NCI-H1930 (cell line): ENCODE data around the gene GLMP.
A peak's percentile ranks its signal among the peaks of the same experiment; 100 is the strongest.
"Not testable (repeated sequence)": the region's sequence is repeated elsewhere in the genome, so short reads cannot be mapped to it uniquely, and the experiment has no call there.

Experiments
- DNase-seq, 2 experiments: peaks; one replicate each; lab custom pipeline; 2025; lab: John Stamatoyannopoulos, UW

Gene GLMP, protein sequence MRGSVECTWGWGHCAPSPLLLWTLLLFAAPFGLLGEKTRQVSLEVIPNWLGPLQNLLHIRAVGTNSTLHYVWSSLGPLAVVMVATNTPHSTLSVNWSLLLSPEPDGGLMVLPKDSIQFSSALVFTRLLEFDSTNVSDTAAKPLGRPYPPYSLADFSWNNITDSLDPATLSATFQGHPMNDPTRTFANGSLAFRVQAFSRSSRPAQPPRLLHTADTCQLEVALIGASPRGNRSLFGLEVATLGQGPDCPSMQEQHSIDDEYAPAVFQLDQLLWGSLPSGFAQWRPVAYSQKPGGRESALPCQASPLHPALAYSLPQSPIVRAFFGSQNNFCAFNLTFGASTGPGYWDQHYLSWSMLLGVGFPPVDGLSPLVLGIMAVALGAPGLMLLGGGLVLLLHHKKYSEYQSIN

DNA sequence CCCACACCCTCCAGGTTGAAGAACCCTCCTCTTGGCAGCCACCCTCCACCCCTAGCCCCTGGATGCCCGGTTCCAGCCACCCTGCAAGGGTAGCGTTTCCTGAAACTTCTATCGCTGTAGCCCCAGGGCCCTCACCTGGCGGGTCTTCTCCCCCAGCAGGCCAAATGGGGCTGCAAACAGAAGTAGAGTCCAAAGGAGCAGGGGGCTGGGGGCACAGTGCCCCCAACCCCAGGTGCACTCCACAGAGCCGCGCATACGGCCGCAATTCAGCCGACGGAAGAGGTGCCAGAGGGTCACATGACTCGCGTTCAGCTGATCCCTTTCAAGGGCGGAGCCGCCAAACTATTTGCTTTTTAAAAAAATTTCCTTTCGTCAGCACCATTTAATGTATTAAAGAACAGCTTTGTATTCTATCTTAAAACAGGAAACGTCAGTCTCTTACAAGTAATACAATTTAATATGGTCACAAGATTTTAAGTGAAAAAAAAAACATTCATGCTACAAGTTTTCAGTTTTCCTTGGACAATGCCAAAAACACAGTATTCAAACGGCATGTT lies at the start of gene GLMP:
Gene GLMP (minus strand): TSS at position 289 of the 557 bp plus-strand sequence. CDS start 34 bp downstream, at position 255.
- peak; percentile 16 to 30 for DNase-seq

DNA sequence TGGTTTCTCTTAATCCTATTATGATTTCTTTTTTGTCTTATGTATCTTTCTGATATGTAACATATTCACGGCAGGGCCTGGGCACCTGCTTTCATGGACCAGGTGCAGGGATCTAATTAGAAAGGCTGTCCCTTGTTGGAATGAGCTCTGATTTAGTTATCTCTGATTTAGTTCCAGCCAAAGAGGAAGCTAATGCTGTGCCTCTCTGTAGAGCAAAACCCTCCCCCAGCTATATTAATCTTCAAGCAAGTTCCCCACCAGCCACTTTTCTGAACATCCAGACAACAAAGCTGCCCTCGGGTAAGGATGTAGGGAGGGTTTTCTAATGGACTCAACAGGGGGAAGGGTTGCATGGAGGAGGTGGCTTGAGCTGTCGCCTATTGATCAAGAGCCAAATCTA lies 48.9 kb upstream of the GLMP start:
- no peak for DNase-seq

DNA sequence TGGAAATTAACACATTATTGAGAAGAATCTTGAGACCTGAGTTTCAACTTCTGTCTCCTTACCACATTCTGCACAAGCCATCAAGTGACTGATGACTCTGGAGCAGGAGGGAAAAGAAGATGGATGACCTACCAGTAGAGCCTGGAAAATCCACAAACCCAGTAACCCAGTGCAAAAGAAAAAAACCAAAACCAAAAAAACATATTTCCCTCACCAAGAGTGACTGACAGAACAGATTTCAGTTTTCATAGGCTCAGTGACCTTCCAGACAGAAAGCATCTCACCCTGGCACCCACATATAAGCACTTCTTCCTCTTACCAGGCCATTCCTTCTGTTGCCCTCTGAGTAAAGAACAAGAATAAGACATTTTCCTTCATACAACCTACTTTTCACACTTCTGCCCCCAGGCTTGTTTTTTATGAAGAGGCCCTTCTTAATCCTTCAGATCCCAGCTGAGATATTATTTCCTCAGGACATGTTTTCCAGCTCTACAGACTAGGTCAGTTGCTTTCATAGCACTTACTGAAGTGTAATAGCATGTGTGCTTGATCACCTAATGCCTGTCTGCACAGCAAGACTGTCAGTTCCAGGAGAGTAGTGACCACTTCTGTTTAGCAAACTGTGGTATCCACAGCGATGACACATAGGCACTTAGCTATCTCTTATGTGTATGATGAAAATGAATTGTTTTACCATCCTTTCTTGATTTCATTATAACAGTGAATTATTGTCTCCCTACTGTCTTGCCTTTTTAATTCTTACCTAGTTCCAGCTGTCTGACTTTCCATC lies 46.9 kb upstream of the GLMP start:
- DNase-seq = no peak

DNA sequence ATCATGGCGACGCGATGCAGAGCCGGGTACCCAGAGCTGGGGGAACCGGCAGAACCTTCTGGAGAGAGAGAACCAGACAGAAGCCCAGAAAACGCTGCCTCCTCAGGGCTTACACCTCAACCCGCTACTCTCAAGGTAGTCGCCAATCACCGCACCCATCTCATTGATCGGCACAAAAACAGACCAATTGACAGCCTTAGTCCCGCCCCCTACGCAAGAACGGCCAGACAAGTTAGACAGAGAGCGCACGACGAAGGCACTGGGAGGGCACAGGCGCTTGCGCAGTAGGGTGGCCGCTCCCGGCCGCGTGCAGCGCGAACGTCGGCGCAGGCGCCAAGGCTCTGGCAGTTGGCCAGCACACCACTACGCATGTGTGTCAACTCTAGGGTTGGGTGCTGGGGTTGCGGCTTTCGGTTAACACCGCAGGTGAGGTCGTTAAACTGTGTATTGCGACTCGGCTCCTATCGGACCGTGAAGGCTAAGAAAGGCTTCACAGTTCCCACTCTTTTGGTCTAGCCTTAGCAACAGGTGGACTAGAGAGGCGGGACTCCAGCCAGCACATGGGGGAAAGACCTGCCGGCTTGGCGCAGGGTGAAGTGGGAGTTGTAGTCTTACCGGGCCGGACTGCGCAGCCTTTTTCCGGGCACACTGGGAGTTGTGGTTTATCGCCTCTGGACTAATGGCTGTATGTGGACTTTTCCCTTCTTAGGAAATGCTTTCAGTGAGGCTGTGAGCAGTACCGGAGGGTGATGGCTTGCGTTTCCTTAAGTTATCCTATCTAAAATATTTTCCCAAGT lies 42.9 kb upstream of the GLMP start, which contains the start of the genes CCT3 and TSACC:
Gene CCT3 (minus strand): TSS at position 113 of the 797 bp plus-strand sequence. CDS start 108 bp downstream, at position 5.
Gene TSACC (plus strand): TSS at position 347 of the 797 bp plus-strand sequence. CDS start 1,232 bp downstream, outside the sequence.
- peak; percentile 99 for DNase-seq

DNA sequence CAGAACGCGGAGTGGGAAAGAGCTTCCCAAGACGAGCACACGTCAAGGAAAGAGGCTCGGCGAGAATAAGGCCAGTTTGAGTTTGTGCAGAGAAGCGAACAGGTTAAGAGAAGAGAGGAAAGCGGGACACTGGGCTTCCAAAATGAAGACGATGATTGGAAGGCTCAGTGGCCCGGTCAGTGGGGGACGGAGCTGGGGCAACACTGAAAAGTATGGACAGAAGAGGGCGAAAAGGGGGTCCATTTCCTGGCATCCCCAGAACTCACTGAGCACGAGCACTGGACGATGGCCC lies 42.4 kb upstream of the GLMP start:
- DNase-seq = peak in 1 of 2 experiments; percentile 39

DNA sequence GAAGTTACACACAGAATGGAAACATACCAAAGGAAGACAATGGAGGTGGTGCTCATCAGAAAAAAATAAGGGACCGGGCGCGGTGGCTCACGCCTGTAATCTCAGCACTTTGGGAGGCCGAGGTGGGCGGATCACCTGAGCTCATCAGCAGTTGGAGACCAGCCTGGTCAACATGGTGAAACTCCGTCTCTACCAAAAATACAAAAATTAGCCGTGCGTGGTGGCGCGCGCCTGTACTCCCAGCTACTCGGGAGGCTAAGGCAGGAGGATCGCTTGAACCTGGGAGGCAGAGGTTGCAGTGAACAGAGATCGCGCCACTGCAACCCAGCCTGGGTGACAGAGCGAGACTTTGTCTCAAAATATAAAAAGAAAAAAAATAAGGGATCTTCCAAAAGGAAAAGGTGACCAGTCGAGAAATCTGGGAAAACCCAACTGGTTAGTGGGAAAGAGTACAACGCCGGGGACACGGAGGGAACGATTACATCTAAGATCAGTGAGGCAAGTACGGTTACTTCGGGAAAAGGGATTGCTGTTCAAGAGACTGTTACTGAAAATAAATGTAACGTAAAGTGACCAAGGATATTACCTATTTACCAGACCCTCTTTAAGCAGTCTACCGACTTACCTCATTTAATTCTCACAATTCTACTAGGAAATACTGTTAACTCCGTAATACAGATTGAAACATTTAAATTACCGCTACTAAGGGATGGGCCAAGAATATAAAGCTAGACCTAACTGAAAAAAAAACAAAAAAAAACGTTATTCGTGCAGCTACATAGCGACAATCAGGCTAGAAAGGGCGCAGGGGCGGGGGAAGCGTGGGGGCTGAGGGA lies 41.8 kb upstream of the GLMP start:
- no peak for DNase-seq

DNA sequence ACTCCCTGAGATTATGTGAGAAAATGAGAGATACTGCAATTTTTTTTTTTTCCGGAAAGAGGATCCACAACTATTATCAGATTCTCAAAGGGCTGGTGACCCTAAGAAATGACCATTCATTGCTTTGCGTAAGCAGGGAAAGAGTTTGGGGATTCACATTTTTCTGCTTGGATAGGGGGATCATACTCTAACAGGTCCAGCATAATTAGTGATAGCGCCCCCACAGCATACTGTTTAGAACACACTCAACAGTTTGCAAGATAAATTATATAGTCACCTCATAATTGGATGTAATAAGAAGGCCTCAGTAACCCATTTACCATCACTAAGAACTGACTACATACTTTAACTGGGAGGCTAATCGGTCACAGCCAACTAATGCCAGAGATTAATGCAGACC lies 40.8 kb upstream of the GLMP start:
- no peak for DNase-seq

DNA sequence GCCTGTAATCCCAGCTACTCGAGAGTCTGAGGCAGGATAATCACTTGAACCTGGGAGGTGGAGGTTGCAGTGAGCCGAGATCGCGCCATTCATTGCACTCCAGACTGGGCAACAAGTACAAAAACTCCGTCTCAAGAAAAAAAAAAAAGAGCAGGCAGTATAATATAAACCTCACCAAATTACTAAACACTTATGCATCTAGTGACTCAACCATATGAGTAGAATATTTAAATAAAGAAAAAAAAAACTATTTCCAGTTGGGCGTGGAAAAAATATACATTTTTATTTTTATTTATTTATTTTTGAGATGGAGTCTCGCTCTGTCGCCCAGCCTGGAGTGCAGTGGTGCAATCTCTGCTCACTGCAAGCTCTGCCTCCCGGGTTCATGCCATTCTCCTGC lies 27.7 kb upstream of the GLMP start:
- DNase-seq = not testable (repeated sequence)

DNA sequence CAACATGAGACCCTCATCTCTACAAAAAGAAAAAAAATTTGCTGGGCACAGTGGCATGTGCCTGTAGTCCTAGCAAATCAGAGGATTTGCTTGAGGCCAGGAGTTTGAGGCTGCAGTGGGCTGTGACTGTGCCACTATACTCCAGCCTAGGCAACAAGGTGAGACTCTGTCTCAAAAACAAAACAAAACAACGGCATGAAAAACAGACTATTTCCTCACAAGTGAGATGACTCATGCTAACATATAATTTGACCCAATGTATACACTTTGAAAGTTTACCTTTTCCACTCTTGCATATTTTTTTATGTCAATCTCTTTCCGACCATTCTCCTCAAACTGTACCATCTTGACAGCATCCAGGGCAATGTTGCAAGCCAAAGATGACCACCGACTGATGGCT lies 25.1 kb upstream of the GLMP start:
- DNase-seq = no peak

DNA sequence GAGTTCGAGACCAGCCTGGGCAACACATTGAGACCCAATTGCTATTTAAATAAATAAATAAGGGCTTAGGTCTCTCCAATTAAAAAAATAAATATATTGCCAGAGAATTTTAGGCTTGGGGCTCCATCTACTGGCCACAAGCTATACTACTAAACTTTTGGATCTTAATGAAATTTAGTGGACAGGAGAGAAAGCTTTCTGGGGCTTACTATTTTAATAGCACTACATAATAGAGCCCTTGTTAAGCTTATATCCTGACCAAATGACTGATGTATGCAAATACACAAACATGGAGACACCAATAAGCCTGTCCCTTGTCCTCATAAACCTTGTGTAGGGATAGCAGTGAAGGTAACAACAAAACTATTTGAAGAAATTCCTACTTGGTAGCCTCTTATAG lies 24.2 kb upstream of the GLMP start:
- DNase-seq = no peak

DNA sequence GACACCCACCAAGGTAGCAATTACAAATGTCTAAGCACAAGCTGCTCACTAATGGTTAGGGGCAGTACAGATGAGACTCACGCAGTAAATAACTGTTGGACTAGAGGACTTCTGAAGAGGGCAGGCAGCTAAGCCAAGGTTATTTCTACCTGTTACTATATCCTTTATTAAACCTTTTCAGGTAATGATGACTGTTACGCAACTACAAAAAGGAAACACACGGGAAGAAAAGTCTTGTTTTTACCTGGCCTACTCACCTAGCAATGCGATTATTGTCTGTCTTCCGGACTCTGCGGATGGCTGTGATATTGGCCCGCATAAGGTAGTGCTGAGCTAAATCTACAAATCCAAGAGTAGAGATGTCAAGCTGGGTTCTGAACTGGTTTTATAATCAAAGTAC lies 21.4 kb upstream of the GLMP start:
- DNase-seq = no peak

DNA sequence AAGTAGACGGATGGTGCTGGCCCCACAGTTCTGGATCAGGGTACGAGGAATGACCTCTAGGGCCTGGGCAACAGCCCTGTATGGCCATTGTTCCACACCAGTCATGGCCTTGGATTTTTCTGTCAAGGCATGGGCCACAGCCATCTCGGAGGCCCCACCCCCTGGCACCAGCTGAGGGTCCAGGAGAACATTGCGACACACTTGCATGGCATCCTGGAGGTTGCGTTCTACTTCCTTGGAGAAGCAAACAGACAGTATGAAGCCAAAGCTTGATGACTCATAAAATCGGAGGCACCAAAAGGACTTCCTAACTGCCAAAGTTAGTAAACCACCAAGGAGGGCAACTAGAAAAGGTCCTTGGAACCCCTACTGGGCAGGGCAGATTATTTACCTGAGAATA lies 15.5 kb upstream of the GLMP start:
- DNase-seq = no peak

DNA sequence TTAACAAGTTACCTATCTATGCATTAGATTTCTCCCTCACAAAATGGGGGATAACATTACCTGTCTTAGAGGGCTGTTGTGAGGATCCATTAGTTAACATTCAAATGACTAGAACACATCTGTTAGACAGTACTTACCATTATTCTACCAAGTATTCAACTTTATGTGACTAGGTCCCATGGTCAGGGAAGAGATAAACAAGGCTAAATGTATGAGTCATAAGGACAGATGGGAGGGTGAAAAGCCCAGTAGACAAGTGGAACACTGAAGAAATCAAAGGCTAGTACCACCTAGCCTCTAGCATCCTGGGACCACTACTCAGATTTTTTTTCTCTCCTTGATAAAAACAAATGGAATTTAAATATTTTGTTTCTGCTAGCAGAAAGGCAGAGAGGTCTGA lies 12.6 kb upstream of the GLMP start:
- DNase-seq = no peak

DNA sequence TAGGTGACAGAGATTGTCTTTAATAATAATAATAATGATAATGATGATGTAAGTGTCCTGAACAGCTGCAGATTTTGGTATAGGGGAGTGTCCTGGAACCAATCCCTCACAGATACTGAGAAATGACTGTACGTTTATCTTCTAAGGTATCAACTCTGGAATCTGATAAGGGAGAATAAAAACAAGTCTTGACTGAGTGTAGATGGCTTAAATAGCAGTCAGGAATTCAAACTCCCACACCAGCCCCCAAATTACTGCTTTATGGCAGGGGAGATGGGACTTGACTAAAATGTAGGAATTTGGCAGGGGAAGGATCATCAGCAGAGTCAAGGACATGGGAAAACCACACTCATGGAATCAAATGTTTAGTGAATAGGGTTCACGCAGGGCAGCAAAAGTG lies 9.7 kb upstream of the GLMP start:
- no peak for DNase-seq

DNA sequence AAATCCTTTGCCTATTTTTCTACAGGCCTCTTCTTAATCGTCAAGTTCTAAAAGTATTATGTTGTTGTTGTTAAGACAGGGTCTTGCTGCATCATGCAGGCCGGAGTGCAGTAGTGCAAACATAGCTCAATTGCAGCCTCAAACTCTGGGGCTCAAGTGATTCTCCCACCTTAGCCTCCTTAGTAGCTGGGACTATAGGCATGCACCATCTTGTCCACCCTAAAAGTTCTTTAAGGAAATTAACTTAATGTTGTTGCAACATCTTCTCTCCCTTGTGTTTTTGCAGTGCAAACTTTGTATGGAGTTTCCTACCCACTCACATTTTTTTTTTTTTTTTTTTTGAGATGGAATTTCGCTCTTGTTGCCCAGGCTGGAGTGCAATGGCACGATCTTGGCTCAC lies 7.8 kb upstream of the GLMP start:
- no peak for DNase-seq

DNA sequence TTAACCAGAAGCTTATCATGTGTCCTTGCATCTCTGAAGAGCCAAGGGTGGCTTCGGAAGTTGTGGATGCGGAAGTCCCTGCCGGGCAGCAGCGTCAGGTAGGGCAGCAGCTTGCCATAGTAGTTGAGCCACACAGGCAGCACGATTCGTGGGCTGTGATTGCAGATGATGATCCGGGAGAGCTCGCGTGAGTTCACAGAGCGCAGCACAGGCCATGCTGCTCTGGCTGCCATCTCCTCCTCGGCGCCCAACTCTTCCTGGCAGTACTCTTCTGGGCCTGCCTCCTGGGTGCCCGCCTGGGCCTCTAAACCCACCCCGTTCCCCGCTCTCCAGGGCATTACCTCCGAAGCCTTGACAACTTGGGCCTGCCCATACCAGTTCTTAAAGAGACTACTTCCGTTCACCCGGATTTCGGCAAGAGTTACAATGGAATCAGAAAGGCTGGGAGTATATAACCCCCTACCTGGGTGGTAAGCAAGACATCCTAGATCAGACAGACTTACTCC lies 3.4 kb upstream of the GLMP start, which contains the start of gene VHLL:
Gene VHLL (minus strand): TSS at position 456 of the 506 bp plus-strand sequence. CDS start 118 bp downstream, at position 338.
- no peak for DNase-seq

DNA sequence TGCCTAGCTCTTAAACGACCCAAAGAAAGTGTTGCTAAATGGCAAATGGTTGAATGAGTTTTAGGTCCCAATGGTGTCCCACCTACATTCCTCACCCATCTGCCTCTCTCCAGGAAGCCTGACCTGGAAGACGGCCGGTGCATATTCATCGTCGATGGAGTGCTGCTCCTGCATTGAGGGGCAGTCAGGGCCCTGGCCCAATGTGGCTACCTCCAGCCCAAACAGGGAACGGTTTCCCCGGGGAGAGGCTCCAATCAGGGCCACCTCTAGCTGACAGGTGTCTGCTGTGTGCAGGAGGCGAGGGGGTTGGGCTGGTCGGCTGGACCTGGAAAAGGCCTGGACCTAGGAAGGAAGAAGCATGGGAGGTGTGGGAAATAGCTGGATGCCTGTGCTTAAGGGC lies 1.6 kb downstream of the GLMP start:
- DNase-seq = no peak

DNA sequence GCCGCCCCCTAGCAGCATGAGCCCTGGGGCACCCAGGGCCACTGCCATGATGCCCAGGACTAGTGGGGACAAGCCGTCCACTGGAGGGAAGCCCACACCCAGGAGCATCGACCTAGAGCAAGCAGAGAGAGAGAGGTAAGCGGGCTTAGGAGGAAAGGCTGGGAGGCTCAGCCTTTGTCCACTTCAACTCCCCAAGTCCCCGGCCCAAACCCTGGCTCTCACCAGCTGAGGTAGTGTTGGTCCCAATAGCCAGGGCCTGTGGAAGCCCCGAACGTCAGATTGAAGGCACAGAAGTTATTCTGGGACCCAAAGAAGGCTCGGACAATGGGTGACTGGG lies 2.4 kb downstream of the GLMP start:
- DNase-seq = no peak

DNA sequence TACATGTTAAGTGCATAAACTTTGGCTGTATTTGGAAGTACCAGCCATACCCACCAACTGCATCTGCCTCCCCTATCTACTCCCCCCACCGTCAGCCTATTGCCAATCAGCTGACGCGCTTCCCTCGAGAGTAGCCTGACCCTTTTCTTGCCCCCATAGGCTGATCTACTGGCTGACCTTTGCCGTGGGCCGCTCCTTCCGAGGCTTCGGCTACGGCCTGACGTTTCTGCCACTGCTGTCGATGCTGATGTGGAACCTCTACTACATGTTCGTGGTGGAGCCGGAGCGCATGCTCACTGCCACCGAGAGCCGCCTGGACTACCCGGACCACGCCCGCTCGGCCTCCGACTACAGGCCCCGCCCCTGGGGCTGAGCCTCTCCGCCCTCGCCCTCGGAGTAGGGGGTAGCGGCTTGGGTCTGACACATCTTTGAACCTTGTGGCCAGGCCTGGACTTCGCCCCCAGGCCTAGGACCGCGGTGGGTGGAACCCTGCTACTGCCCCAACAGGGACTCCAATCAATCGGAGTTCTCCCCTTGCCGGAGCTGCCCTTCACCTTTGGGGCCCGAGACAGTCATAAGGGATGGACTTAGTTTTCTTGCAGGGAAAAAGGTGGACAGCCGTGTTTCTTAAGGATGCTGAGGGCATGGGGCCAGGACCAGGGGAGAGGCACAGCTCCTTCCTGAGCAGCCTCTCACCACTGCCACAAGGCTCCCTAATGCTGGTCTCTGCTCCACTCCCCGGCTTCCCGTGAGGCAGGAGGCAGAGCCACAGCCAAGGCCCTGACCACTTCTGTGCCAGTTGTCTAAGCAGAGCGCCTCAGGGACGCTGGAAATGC lies 4.0 kb downstream of the GLMP start:
- DNase-seq = no peak

DNA sequence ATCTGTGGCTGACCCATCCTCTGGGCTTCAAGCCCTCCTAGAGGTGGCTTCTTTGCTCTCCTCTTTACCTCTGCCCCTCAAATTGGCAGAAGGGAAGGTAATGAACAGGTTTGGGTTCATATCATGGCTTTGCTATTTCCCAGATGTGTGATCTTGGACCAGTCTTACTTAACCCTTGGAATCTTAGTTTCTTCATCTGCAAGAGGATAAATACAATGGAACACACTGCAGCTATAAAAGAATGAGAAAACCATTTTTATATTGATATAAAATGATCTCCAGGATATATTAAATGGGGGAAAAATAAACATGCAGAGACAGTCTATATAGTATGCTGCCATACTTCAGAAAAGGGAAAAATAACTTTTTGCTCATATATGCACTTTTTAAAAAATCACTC lies 5.6 kb downstream of the GLMP start:
- DNase-seq = no peak
